HG03342 (cell line): Measurements from ENCODE around the gene SLC25A52.
"Not testable (repeated sequence)": the region's sequence is repeated elsewhere in the genome, so short reads cannot be mapped to it uniquely, and the experiment has no call there.

ENCODE experiments used
- ATAC-seq: cut with Tn5 transposase; IDR thresholded peaks from one replicate; pipeline ENCODE4 v1.9.1; 2021; ENCODE audit warnings: mild to moderate bottlenecking, moderate library complexity; ENCODE audit not compliant: unreplicated experiment

The SLC25A52 gene

GRCh38 chr18:31741097-31741735, 19.5 kb downstream of the SLC25A52 start:
- ATAC-seq: peak; percentile 51

GRCh38 chr18:31740180-31740579, 20.5 kb downstream of the SLC25A52 start:
- ATAC-seq: no peak

GRCh38 chr18:31739651-31740050, 21.0 kb downstream of the SLC25A52 start:
- no peak for ATAC-seq

GRCh38 chr18:31738460-31739407, 21.9 kb downstream of the SLC25A52 start:
- no peak for ATAC-seq

GRCh38 chr18:31736630-31737029, 24.1 kb downstream of the SLC25A52 start:
- ATAC-seq: no peak

- no peak for ATAC-seq
Measured at GRCh38 chr18:31731628-31732027, 29.1 kb downstream of the SLC25A52 start.

- not testable (repeated sequence) for ATAC-seq
Measured at GRCh38 chr18:31729196-31729595, 31.5 kb downstream of the SLC25A52 start.

- ATAC-seq: no peak
Measured at GRCh38 chr18:31723990-31724711, 36.5 kb downstream of the SLC25A52 start.

GRCh38 chr18:31723639-31723989, 37.1 kb downstream of the SLC25A52 start:
- ATAC-seq: no peak

GRCh38 chr18:31722369-31722957, 38.2 kb downstream of the SLC25A52 start:
- ATAC-seq: peak; percentile 98

- ATAC-seq: no peak
Measured at GRCh38 chr18:31721601-31722000, 39.1 kb downstream of the SLC25A52 start.

- ATAC-seq: no peak
Measured at GRCh38 chr18:31720867-31721266, 39.8 kb downstream of the SLC25A52 start.

GRCh38 chr18:31719363-31720006, 41.2 kb downstream of the SLC25A52 start:
- no peak for ATAC-seq

- no peak for ATAC-seq
Measured at GRCh38 chr18:31718386-31718785, 42.3 kb downstream of the SLC25A52 start.

- no peak for ATAC-seq
Measured at GRCh38 chr18:31716362-31716761, 44.3 kb downstream of the SLC25A52 start.

GRCh38 chr18:31711365-31712172, 49.1 kb downstream of the SLC25A52 start:
- ATAC-seq: no peak

- no peak for ATAC-seq
Measured at GRCh38 chr18:31710826-31711225, 49.9 kb downstream of the SLC25A52 start.
